GM12872 (cell line): ENCODE data around the gene ERC2.
A peak's percentile ranks its signal among the peaks of the same experiment; 100 is the strongest.

Experiments used
- TF ChIP-seq, protein P1 (sequence below): IDR thresholded peaks from 3 replicates; pipeline ENCODE4 v1.5.1; 2011; ENCODE audit warnings: low read depth, mild to moderate bottlenecking, low read length, moderate library complexity; ENCODE audit not compliant: insufficient read depth

Gene ERC2

GRCh38 chr3:56269755-56270535 is 198.3 kb downstream of the ERC2 start:
- TF ChIP-seq, protein P1, sequence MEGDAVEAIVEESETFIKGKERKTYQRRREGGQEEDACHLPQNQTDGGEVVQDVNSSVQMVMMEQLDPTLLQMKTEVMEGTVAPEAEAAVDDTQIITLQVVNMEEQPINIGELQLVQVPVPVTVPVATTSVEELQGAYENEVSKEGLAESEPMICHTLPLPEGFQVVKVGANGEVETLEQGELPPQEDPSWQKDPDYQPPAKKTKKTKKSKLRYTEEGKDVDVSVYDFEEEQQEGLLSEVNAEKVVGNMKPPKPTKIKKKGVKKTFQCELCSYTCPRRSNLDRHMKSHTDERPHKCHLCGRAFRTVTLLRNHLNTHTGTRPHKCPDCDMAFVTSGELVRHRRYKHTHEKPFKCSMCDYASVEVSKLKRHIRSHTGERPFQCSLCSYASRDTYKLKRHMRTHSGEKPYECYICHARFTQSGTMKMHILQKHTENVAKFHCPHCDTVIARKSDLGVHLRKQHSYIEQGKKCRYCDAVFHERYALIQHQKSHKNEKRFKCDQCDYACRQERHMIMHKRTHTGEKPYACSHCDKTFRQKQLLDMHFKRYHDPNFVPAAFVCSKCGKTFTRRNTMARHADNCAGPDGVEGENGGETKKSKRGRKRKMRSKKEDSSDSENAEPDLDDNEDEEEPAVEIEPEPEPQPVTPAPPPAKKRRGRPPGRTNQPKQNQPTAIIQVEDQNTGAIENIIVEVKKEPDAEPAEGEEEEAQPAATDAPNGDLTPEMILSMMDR = no peak

- TF ChIP-seq, protein P1 = no peak
These were observed 199.5 kb downstream of the ERC2 start for GRCh38 chr3:56268616-56269383.

- TF ChIP-seq, protein P1 = no peak
These were observed 208.0 kb downstream of the ERC2 start for GRCh38 chr3:56260262-56260661.

GRCh38 chr3:56257826-56258225 is 210.4 kb downstream of the ERC2 start:
- TF ChIP-seq, protein P1 = no peak

GRCh38 chr3:56254835-56255234 is 213.4 kb downstream of the ERC2 start:
- TF ChIP-seq, protein P1 = no peak; the same call in 1 of the 3 replicates

GRCh38 chr3:56253941-56254665 is 214.2 kb downstream of the ERC2 start:
- TF ChIP-seq, protein P1 = no peak

DNA sequence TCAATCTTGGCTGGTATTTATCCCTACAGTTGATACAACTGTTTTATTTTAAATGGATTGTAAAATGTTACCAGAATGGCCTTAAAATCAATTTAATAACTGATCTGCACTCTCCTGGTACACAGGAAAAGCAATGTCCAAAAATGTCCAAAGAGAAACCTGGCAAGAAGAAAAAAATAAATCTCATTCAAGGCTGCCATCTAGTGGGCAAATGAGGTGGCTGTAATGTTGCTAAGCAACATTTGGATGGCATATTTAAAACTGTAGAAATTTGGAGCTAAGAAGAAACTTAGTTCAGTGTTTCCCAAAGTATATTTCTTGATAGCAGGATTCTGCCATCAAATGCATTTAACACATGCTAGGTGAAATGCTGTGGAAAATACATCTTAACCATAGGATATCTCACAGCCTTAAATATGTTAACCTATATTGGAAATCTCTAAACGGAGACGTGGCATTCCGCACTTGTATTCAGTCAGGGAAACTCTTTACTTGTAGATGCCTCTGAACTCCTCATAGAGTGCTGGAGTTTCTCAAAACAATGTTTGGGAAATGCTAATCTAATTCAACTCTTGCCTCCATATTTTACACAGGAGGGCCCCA is 216.8 kb downstream of the ERC2 start:
- TF ChIP-seq, protein P1 = peak; percentile 56; the same call in 2 of the 3 replicates
